HepG2 (cell line): ENCODE data around the gene SCML1. TPM values are rescaled to one million over a fixed set of nuclear protein-coding genes. Genes with fewer than 3 reads are reported as not detected.

ENCODE experiments used
- CERS6 ChIP-seq: sonication (generic); formaldehyde crosslinking; IDR thresholded peaks from 2 replicates; pipeline ENCODE4 v1.5.0; 2020; ENCODE audit warnings: missing genetic modification reagents
- EEA1 ChIP-seq: sonication (generic); formaldehyde crosslinking; IDR thresholded peaks from 2 replicates; pipeline ENCODE4 v1.5.1; 2020; ENCODE audit warnings: mild to moderate bottlenecking, missing genetic modification reagents, borderline replicate concordance
- EP300 ChIP-seq, 3 experiments: sonication (generic) in 1 of 3; formaldehyde crosslinking in 1 of 3; IDR thresholded peaks; 2 replicates each; pipeline versions ENCODE4 v1.5.1 to v1.6.1; 2011 to 2020; ENCODE audit warnings: low read depth in 2 of 3, low read length in 2 of 3, borderline replicate concordance in 1 of 3, improper control_type of control experiment in 1 of 3, mild to moderate bottlenecking in 1 of 3, missing genetic modification reagents in 1 of 3, moderate library complexity in 1 of 3
- FIP1L1 ChIP-seq: fragments of 200-400 bp; formaldehyde crosslinking; IDR thresholded peaks from 2 replicates; pipeline ENCODE4 v1.6.1; 2018; ENCODE audit warnings: low read depth, mild to moderate bottlenecking, low read length, moderate library complexity, borderline replicate concordance; ENCODE audit not compliant: insufficient read depth
- FOXM1 ChIP-seq: sonication (generic); formaldehyde crosslinking; IDR thresholded peaks from 2 replicates; pipeline ENCODE4 v1.5.0; 2020; ENCODE audit warnings: missing genetic modification reagents
- GATAD2A ChIP-seq: IDR thresholded peaks from 2 replicates; pipeline ENCODE4 v1.6.1; 2016
- HHEX ChIP-seq: IDR thresholded peaks from 2 replicates; pipeline ENCODE4 v1.6.1; 2016; ENCODE audit warnings: control low read depth
- HMG20A ChIP-seq: IDR thresholded peaks from 2 replicates; pipeline ENCODE4 v1.6.1; 2016; ENCODE audit warnings: borderline replicate concordance
- KMT2A ChIP-seq: sonication (generic); formaldehyde crosslinking; IDR thresholded peaks from 2 replicates; pipeline ENCODE4 v1.4.0; 2020; ENCODE audit warnings: missing genetic modification reagents
- NFE2L2 ChIP-seq: fragments of 150-350 bp; IDR thresholded peaks from 2 replicates; pipeline ENCODE4 v1.6.1; 2014; ENCODE audit warnings: low read length
- SALL2 ChIP-seq: sonication (generic); formaldehyde crosslinking; IDR thresholded peaks from 2 replicates; pipeline ENCODE4 v1.8.1; 2023; ENCODE audit warnings: mild to moderate bottlenecking, missing genetic modification reagents, inconsistent platforms
- SOX5 ChIP-seq: IDR thresholded peaks from 2 replicates; pipeline ENCODE4 v1.6.1; 2016; ENCODE audit warnings: borderline replicate concordance
- TCF7 ChIP-seq: sonication (generic); IDR thresholded peaks from 2 replicates; pipeline ENCODE4 v1.6.1; 2016; ENCODE audit warnings: antibody characterized with exemption, low read depth
- ZNF503 ChIP-seq: sonication (generic); formaldehyde crosslinking; IDR thresholded peaks from 2 replicates; pipeline ENCODE4 v1.4.0; 2020; ENCODE audit warnings: missing genetic modification reagents
- ZNF652 ChIP-seq: IDR thresholded peaks from 2 replicates; pipeline ENCODE4 v1.6.1; 2016; ENCODE audit warnings: low read depth, borderline replicate concordance
- ZNF737 ChIP-seq: sonication (generic); formaldehyde crosslinking; IDR thresholded peaks from 2 replicates; pipeline ENCODE4 v1.5.0; 2020; ENCODE audit warnings: missing genetic modification reagents, mild to moderate bottlenecking, borderline replicate concordance
- polyA plus RNA-seq, 8 experiments: library from polyadenylated mRNA; depleted of rRNA in 3 of 8; stranded (reverse) in 7 of 8; unstranded in 1 of 8; fragments of >200 nt; fragmentation: Illumina TruSeq in 4 of 8; extraction: Trizol in 4 of 8; gene quantifications; 2 replicates each; pipeline versions ENCODE4 v1.2.1 to v1.2.3, GENCODE V29; 2011 to 2016; ENCODE audit warnings: low read depth in 4 of 8, missing spikeins in 1 of 8, mixed read lengths in 1 of 8; ENCODE audit not compliant: insufficient read depth in 1 of 8
- total RNA-seq, 5 experiments: library from RNA; depleted of rRNA; stranded (reverse); fragments of >200 nt; fragmentation: Illumina TruSeq; extraction: Trizol; gene quantifications; 2 replicates each; pipeline ENCODE4 v1.2.3, GENCODE V29; 2016; ENCODE audit warnings: low read depth in 1 of 5
- TF ChIP-seq, protein P1 (sequence below): sonication (generic); formaldehyde crosslinking; IDR thresholded peaks from 2 replicates; pipeline ENCODE4 v1.4.0; 2020; ENCODE audit warnings: missing genetic modification reagents
- TF ChIP-seq, protein P2 (sequence below), 2 experiments: sonication (generic) in 1 of 2; formaldehyde crosslinking in 1 of 2; IDR thresholded peaks; 2 replicates each; pipeline versions ENCODE4 v1.4.0 to v1.6.1; 2016 to 2020; ENCODE audit warnings: borderline replicate concordance in 1 of 2, low read depth in 1 of 2, mild to moderate bottlenecking in 1 of 2, missing genetic modification reagents in 1 of 2

SCML1 gene
- total and polyA plus RNA-seq, 2 of the 13 experiments (the other 11 are each of a cell fraction or from before 2014, with no cell fraction given): 24.2 to 129 TPM

- TF ChIP-seq ZNF503 (CRISPR knock-in tag) (0 out of 2 replicates have a peak, but pooled peaks have one; percentile 18), ZNF737 (CRISPR knock-in tag) (no peak), FOXM1 (no peak), HHEX (CRISPR knock-in tag) (no peak), HMG20A (CRISPR knock-in tag) (peak; percentile 48; the same call in 1 of the 2 replicates), KMT2A (CRISPR knock-in tag) (no peak), EEA1 (CRISPR knock-in tag) (no peak), SOX5 (peak; percentile 65; the same call in 1 of the 2 replicates), SALL2 (no peak), EP300 (IDR thresholded peaks at IDR 0.05; ENCODE audit: low read depth in 2 of 2, low read length in 2 of 2) (peak in 1 of 2 experiments; percentile 83; a peak in 2 of 4 replicates), EP300 (CRISPR knock-in tag; IDR thresholded peaks at IDR 0.05; ENCODE audit: borderline replicate concordance) (no peak; the same call in 1 of the 2 replicates), GATAD2A (peak; percentile 80), FIP1L1 (no peak), NFE2L2 (no peak), TCF7 (peak; percentile 66), CERS6 (no peak), ZNF652 (CRISPR knock-in tag) (peak; percentile 99)
- TF ChIP-seq, protein P1, sequence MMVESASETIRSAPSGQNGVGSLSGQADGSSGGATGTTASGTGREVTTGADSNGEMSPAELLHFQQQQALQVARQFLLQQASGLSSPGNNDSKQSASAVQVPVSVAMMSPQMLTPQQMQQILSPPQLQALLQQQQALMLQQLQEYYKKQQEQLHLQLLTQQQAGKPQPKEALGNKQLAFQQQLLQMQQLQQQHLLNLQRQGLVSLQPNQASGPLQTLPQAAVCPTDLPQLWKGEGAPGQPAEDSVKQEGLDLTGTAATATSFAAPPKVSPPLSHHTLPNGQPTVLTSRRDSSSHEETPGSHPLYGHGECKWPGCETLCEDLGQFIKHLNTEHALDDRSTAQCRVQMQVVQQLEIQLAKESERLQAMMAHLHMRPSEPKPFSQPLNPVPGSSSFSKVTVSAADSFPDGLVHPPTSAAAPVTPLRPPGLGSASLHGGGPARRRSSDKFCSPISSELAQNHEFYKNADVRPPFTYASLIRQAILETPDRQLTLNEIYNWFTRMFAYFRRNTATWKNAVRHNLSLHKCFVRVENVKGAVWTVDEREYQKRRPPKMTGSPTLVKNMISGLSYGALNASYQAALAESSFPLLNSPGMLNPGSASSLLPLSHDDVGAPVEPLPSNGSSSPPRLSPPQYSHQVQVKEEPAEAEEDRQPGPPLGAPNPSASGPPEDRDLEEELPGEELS: peak; percentile 61; the same call in 1 of the 2 replicates
- TF ChIP-seq, protein P2, sequence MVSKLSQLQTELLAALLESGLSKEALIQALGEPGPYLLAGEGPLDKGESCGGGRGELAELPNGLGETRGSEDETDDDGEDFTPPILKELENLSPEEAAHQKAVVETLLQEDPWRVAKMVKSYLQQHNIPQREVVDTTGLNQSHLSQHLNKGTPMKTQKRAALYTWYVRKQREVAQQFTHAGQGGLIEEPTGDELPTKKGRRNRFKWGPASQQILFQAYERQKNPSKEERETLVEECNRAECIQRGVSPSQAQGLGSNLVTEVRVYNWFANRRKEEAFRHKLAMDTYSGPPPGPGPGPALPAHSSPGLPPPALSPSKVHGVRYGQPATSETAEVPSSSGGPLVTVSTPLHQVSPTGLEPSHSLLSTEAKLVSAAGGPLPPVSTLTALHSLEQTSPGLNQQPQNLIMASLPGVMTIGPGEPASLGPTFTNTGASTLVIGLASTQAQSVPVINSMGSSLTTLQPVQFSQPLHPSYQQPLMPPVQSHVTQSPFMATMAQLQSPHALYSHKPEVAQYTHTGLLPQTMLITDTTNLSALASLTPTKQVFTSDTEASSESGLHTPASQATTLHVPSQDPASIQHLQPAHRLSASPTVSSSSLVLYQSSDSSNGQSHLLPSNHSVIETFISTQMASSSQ (IDR thresholded peaks at IDR 0.05; ENCODE audit: low read depth): peak; percentile 77
- TF ChIP-seq, protein P2 (CRISPR knock-in tag; IDR thresholded peaks at IDR 0.05; ENCODE audit: borderline replicate concordance): peak; percentile 56; the same call in 1 of the 2 replicates
These were observed 7.7 kb downstream of the SCML1 start (continued) for GRCh38 chrX:17744896-17745523.
